Measurements from ENCODE around the gene EXT2. TPM values are rescaled to one million over a fixed set of nuclear protein-coding genes. Genes with fewer than 3 reads are reported as not detected.

Gene EXT2
- total RNA-seq, 1 experiment from 2014 or later = 42.9 TPM

- H3K79me1 ChIP-seq (ENCODE audit: insufficient read depth, low read depth, low read length, poor library complexity, severe bottlenecking) = no peaks in the 10 kb centered on the region
- no peak overlapping the region for H3K18ac ChIP-seq (ENCODE audit: insufficient read length, low read depth, low read length)
- H3K56ac ChIP-seq (ENCODE audit: insufficient read length, low read depth, low read length) = no peak overlapping the region
- no peaks in the 10 kb centered on the region for H3K9me3 Mint-ChIP-seq
- H3K9ac ChIP-seq (ENCODE audit: extremely low read depth, insufficient read length, low read length) = no peak overlapping the region
- no peak overlapping the region for H3K23ac ChIP-seq (ENCODE audit: insufficient read length, low read depth, low read length)
- H2BK20ac ChIP-seq (ENCODE audit: low read depth, low read length, poor library complexity, severe bottlenecking) = no peak overlapping the region
- H4K5ac ChIP-seq (ENCODE audit: insufficient read length, low read depth, low read length) = no peak overlapping the region
- H3K36me3 Mint-ChIP-seq (ENCODE audit: insufficient read depth in 1 of 3, low read depth in 3 of 3) = no peaks in the 10 kb centered on the region
- H3K27ac ChIP-seq (ENCODE audit: insufficient read length, low read depth, low read length) = no peak overlapping the region
- H2BK120ac ChIP-seq (ENCODE audit: low read depth, low read length, poor library complexity, severe bottlenecking) = no peak overlapping the region
- no peak overlapping the region for H2BK15ac ChIP-seq (ENCODE audit: low read depth, low read length)
- no CpG with 5 or more reads among the region's 8 CpGs for WGBS (ENCODE audit: extremely low coverage, insufficient read length, low lambda C conversion rate)
- H4K91ac ChIP-seq (ENCODE audit: insufficient read length, low read depth, low read length) = no peak overlapping the region
- H2BK12ac ChIP-seq (ENCODE audit: insufficient read length, low read depth, low read length) = no peak overlapping the region
- no peaks in the 10 kb centered on the region for H3K4me1 ChIP-seq (ENCODE audit: insufficient read depth, low read length)
- no peak overlapping the region for H2BK5ac ChIP-seq (ENCODE audit: insufficient read length, low read length)
- H2AFZ ChIP-seq (ENCODE audit: low read length) = no peak overlapping the region
- no peak overlapping the region for H3K4me2 ChIP-seq (ENCODE audit: insufficient read depth, insufficient read length, low read length)
- peaks cover 3 to 11% of the 10 kb centered on the region in 2 experiments; a peak in 3 of 4 replicates for H3K4me1 Mint-ChIP-seq
- no peaks in the 10 kb centered on the region for H3K79me2 ChIP-seq (ENCODE audit: insufficient read depth, low read length)
- H2AK5ac ChIP-seq (ENCODE audit: insufficient read length, low read length) = no peak overlapping the region
- H3K9me3 ChIP-seq (ENCODE audit: control insufficient read depth, low read depth, low read length) = no peaks in the 10 kb centered on the region
- H4K8ac ChIP-seq (replicated peaks; ENCODE audit: insufficient read length, low read depth, low read length) = no peak overlapping the region
- no peak overlapping the region for H3K27ac Mint-ChIP-seq
- H3K4me3 Mint-ChIP-seq = no peak overlapping the region
- no peak overlapping the region for H3K14ac ChIP-seq (ENCODE audit: insufficient read depth, low read length)
- H3K27me3 Mint-ChIP-seq (ENCODE audit: low read depth) = peaks cover 7% of the 10 kb centered on the region
- DNase-seq = no peak
- no peak overlapping the region for H3T11ph ChIP-seq (ENCODE audit: low read length)
- H3K27me3 ChIP-seq (ENCODE audit: insufficient read depth, low read length) = no peaks in the 10 kb centered on the region
- H3K23me2 ChIP-seq (ENCODE audit: insufficient read length, low read depth, low read length, poor library complexity, severe bottlenecking) = no peaks in the 10 kb centered on the region
- H3K4ac ChIP-seq (ENCODE audit: low read depth, low read length) = no peak overlapping the region
- TF ChIP-seq, protein P1, sequence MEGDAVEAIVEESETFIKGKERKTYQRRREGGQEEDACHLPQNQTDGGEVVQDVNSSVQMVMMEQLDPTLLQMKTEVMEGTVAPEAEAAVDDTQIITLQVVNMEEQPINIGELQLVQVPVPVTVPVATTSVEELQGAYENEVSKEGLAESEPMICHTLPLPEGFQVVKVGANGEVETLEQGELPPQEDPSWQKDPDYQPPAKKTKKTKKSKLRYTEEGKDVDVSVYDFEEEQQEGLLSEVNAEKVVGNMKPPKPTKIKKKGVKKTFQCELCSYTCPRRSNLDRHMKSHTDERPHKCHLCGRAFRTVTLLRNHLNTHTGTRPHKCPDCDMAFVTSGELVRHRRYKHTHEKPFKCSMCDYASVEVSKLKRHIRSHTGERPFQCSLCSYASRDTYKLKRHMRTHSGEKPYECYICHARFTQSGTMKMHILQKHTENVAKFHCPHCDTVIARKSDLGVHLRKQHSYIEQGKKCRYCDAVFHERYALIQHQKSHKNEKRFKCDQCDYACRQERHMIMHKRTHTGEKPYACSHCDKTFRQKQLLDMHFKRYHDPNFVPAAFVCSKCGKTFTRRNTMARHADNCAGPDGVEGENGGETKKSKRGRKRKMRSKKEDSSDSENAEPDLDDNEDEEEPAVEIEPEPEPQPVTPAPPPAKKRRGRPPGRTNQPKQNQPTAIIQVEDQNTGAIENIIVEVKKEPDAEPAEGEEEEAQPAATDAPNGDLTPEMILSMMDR (conservative IDR thresholded peaks at IDR 0.05) = no peak
- no peaks in the 10 kb centered on the region for H4K20me1 ChIP-seq (ENCODE audit: control insufficient read depth, insufficient read depth, insufficient read length)
These were observed 168.9 kb downstream of the EXT2 start for GRCh38 chr11:44264438-44264749.
